HG03575 (cell line): ENCODE measurements around the gene HMGN1.
"Not testable (repeated sequence)": the region's sequence is repeated elsewhere in the genome, so short reads cannot be mapped to it uniquely, and the experiment has no call there.

Experiments
- ATAC-seq: cut with Tn5 transposase; IDR thresholded peaks from one replicate; pipeline ENCODE4 v1.9.1; 2021; ENCODE audit not compliant: unreplicated experiment, insufficient number of reproducible peaks, low FRiP score; ENCODE audit errors: extremely low read depth

HMGN1 gene

GRCh38 chr21:39374046-39374445 lies 25.2 kb upstream of the HMGN1 start:
- no peak for ATAC-seq

- ATAC-seq, result no peak
Observed at GRCh38 chr21:39373634-39374033, 24.7 kb upstream of the HMGN1 start.

DNA sequence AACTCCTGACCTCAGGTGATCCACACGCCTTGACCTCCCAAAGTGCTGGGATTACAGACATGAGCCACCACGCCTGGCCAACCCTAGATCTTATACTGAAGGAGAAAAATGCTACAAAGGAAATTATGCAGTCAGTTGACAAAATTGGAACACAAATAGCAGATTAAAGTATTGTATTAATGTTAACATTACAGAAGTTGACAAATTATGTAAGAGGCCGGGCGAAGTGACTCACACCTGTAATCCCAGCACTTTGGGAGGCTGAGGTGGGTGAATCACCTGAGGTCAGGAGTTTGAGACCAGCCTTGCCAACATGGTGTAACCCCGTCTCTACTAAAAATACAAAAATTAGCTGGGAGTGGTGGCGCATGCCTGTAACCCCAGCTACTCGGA lies 21.0 kb upstream of the HMGN1 start:
- not testable (repeated sequence) for ATAC-seq

DNA sequence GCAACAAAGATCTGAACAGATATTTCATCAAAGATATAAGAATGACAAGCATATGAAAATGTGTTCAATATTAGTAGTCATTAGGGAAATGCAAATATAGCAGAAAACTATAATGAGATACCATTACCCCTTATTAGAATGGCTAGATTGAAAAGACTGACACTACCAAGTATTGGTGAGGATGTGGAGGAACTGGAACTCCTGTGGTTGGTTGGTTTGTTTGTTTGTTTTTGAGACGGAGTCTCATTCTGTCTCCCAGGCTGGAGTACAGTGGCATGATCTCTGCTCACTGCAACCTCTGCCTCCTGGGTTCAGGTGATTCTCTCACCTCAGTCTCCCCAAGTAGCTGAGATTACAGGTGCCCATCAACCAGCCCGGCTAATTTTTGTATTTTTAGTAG lies 18.9 kb upstream of the HMGN1 start:
- ATAC-seq, result no peak

- no peak for ATAC-seq
Observed at GRCh38 chr21:39366563-39366962, 17.7 kb upstream of the HMGN1 start.

DNA sequence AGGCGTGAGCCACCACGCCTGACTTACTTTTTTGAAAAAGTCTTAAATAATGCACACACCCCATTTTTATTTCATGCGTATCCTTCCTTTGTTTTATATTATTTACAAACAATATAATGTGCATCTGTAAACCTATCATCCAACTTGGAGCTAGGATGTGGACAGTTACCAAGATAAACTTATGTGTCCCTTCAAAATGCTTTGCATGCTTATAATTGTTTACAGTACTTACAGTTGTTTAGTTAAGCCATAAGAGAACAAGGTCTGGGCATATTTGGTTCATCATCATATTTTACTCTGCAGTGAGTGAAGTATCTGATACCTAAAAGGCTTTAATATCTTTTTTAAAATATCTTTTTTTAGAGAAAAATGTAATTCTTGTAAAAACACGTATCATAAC lies 16.1 kb upstream of the HMGN1 start:
- no peak for ATAC-seq

- ATAC-seq, result no peak
Observed at GRCh38 chr21:39363607-39364555, 15.0 kb upstream of the HMGN1 start.

DNA sequence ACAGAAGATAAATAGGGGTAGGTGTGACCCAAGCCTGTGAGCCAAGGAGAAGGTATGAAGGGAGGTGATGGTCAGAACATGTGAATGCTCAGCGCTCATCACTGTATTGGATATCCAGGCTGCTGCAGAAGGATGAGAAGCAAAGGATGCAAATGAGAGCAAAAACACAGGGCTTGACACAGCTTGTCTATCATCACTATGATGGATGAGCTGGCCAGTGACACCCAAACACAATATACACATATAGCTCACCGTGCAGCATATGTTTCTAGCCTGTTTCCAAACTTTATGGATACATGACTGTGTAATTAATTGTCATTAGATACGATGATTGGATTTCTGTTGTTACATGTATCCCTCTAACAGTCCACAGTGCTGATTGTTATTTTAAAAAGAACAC lies 13.8 kb upstream of the HMGN1 start:
- no peak for ATAC-seq

DNA sequence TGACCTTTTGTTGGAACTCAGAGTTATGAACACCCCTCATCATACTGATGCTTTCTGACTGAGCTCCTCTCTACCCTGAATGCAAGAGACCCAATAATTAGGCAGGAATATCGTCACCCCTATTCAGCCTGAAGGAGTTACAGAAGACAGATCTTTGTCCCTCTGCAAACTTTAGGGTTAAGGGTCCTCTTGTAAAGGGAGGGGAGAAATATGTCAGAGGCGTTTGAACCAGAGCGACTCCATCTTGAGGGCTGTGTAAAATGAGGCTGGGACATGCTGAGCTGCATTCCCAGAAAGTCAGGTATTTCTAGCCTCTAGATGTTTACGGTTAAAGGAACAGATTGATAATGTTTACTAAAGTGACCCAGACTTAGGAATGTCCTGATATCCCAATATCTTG lies 10.5 kb upstream of the HMGN1 start:
- ATAC-seq, result no peak

DNA sequence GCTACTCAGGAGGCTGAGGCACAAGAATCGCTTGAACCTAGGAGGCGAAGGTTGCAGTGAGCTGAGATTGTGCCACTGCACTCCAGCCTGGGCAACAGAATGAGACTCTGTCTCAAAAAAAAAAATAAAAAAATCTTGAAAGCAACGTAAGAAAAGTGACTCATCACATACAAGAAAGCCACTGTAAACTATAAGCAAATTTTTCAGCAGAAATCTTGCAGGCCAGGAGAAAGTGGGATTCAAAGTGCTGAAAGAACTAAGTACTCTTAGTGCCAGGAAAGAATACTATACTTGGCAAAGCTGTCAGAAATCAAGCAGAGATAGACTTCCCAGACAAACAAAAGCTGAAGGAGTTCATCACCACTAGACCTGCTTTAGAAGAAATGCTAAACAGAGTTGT lies 4.4 kb upstream of the HMGN1 start:
- no peak for ATAC-seq

DNA sequence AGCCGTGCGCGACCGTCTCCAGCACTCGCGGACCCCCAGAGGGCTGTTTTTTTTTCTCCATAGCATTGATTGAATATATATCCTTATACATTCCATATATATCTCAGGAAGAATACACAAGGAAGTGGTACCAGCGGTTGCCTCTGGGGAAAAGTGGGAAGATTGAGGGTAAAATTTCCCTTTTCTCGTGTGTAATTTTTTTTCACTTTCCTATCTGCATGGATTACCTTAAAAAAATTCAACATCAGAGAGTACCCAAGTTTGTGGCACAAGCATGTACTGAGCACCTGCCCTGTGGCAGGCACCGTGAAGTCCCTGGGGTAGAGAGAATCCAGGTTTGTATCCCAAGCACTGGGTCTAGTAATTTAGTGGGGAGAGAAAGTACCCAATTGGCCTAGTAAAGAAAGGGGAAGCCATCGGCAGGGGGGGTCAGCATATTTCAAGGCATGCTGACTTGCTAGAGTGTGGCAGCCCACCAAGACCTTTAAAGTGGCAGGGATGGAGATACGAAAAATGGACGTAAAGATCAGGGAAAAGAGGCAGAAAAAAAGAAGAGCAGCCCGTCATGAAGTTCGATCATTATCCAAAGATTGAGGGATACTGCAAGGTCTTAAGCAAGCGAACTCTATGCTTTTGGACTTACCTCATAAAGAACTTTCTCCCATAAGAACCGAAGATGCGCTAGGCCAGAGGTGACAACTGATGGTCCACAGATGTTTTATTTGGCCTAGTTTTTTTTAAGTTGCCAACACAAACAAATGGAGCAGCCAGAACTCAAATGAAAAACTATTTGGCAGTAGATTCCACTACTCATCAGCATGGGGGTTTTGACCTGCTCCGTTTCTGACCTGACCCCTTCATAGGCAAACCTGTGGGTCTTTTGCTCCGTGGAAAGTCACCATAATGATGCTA lies 1.5 kb upstream of the HMGN1 start:
- no peak for ATAC-seq

GRCh38 chr21:39349211-39350093 lies 564 bp upstream of the HMGN1 start:
- peak; percentile 74 for ATAC-seq

DNA sequence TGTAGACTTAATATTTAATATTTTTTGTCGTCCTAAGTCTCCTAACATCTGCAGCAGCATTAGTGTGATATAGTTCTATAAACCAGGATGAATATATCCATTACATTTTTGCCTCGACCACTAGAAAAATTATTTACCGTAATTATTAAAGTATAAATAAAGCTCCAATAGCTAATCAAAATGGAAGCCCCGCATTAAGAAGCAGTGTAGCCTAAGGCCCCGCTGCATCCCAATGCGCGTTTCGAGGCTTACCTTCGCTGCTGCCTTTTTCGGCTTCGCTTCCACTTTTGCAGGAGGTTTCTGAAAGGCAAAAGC lies 891 bp downstream of the HMGN1 start:
- ATAC-seq, result no peak

DNA sequence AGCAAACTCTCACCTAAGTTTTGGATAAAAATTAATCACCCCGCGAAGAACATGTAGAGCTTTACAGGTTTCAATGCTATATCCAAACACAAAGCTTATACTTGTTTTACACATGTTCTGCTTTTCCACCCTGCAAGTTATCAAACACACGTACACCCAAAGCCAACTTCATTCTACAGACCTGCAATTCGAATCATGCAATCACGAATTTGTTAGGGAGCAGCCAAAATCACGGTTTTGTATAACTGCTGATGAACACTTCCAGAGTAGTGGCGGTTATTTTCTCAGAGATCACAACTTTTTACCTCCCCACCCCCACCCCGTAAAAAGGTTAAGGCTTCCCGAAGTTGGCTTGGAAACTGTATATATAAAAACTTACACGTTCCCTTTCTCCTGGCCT lies 1.4 kb downstream of the HMGN1 start:
- no peak for ATAC-seq

- ATAC-seq, result no peak
Observed at GRCh38 chr21:39346671-39347331, 2.1 kb downstream of the HMGN1 start.

- ATAC-seq, result no peak
Observed at GRCh38 chr21:39346206-39346605, 2.7 kb downstream of the HMGN1 start.

DNA sequence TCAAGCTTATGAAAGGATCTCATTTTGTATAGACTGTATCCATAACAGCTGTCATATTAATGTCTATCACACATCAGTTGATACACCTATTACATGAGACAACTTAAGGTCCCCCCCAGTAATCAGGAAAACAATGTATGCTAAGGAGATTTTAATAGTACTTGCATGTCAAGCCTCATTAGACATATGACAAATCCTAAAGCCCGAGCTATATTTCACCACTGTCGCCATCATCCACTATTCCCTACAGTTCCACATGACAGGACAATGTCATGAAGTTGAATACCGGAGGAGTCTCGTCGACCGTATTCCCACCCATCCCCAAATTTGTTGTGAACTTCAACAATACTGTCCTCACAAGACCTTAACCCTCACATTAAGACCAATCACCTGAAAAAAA lies 3.4 kb downstream of the HMGN1 start:
- no peak for ATAC-seq

GRCh38 chr21:39344848-39345247 lies 4.0 kb downstream of the HMGN1 start:
- ATAC-seq, result no peak
